GM12891 (cell line): ENCODE data around the gene STIL.
A peak's percentile ranks its signal among the peaks of the same experiment; 100 is the strongest.
"Not testable (repeated sequence)": the region's sequence is repeated elsewhere in the genome, so short reads cannot be mapped to it uniquely, and the experiment has no call there.

Source experiments
- DNase-seq: peaks from one replicate; pipeline ENCODE4 v3.0.0; 2011; ENCODE audit warnings: low spot score; ENCODE audit not compliant: insufficient read length
- FAIRE-seq: peaks from 2 replicates; lab custom pipeline; 2011; peaks lifted over from hg19 to GRCh38; lab: Jason Lieb, UNC
- PAX5 ChIP-seq: IDR thresholded peaks from 2 replicates; pipeline ENCODE4 v1.6.1; 2011; ENCODE audit warnings: low read length, moderate library complexity, mild to moderate bottlenecking; ENCODE audit not compliant: insufficient read depth, severe bottlenecking
- POLR2A ChIP-seq: IDR thresholded peaks from 2 replicates; pipeline ENCODE4 v1.6.1; 2011; ENCODE audit warnings: low read depth, low read length, control low read depth
- POLR2AphosphoS5 ChIP-seq: IDR thresholded peaks from 2 replicates; pipeline ENCODE4 v1.6.1; 2011; ENCODE audit warnings: low read depth, low read length, control low read depth
- POU2F2 ChIP-seq: IDR thresholded peaks from 2 replicates; pipeline ENCODE4 v1.6.1; 2011; ENCODE audit warnings: low read depth, mild to moderate bottlenecking, control low read depth, low read length, moderate library complexity
- SPI1 ChIP-seq: IDR thresholded peaks from 2 replicates; pipeline ENCODE4 v1.6.1; 2011; ENCODE audit warnings: low read depth, low read length, control low read depth
- TAF1 ChIP-seq: IDR thresholded peaks from 2 replicates; pipeline ENCODE4 v1.6.1; 2011; ENCODE audit warnings: low read depth, low read length, control low read depth

Gene STIL

DNA sequence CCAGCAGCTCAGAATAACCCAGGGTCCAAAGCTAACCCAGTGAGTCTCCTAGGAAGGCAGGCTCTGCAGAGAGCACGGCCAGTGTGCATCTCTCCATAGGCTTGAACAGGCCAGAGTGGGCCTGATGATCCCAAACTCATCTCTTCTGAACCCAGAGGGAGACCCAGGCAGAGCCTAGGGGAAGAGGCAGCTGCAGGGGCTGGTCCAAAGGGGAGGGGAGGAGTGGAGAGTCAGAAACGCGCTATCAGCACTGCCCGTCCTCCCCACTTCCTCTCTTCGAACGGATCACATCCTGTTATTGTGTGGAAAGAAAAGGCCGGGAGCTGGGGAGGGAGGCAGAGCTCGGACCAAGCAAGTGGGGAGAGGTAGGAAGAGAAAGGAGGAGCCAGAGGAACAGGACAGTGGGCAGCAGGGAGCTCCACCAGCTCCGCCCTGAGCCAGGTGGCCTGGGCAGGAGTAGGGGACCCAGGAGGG lies 102.1 kb downstream of the STIL start:
- DNase-seq (no peak), FAIRE-seq (no peak)
- TF ChIP-seq POLR2AphosphoS5 (no peak), POU2F2 (no peak), SPI1 (peak; percentile 48; the same call in 1 of the 2 replicates), POLR2A (no peak), TAF1 (no peak), PAX5 (no peak)

DNA sequence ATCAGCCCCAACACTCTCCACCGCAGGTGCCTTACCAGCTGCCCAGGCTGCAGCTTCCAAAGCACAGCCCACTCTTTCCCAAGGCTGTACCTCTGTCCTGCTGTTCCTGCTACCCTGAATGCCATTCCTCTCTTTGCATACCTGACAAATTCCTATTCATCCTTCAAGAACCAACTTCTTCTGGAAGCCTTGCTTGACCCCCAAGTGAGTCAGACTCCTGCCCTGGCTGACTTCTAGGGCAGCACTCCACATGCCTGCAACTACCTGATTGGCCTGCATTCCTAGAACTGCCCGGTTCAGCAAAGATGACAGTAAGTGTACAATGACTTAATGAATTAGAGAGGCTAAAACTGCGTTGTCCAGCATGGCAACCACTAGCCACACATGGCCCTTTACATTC lies 103.3 kb downstream of the STIL start:
- TF ChIP-seq POU2F2 (no peak), POLR2A (no peak), POLR2AphosphoS5 (no peak), TAF1 (no peak), SPI1 (no peak), PAX5 (no peak)
- no peak for DNase-seq
- FAIRE-seq, result no peak

DNA sequence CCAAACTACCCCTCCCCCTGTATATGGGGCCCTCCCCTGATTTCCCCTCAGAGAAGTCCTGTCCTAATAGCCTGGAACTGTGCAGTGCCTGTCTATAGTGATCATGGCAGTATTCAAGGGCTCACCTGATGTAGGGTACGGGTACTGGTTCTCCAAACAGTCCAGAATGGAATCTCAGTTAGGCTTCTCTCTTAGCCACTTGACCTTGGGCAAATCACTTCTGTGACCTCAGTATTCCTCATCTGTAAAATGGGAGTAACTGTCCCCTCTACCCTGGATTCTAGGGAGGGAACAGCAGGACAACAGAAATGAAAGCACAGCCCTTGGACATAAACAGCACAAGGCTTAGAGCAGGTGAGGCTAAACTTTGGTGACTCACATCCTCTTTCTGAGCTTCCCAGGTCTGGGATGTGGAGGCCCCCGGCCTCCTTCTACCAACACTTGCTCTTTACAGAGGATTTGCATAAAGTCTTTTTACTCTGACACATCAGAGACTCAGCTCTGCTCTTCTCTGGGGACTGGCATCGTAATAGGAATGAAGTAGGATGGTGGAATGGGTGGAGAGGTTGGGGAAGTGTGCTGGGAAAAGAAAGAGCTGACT lies 104.1 kb downstream of the STIL start:
- FAIRE-seq, result no peak
- no peak for DNase-seq
- TF ChIP-seq TAF1 (no peak), SPI1 (peak; percentile 24; the same call in 1 of the 2 replicates), POLR2AphosphoS5 (no peak)

DNA sequence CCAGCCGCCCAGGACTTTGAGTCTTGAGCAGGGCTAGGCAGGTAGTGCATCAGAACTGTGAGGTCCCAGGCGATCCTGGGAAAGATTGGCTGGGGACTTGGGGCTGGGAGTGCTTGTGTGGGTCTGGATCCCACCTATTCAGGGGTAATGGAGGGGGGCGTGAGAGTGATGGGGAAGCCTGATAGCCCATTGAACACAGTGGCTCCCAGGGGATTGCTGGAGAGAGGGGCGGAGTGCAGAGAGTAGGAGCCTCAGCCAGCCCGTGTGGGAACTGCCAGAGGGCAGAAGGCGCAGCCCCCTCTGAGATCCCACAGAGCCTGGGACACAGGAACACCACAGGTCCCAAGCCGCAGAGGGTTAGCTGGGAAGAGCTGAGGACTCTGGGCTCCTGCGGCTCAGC lies 104.9 kb downstream of the STIL start:
- DNase-seq (no peak), FAIRE-seq (no peak)
- TF ChIP-seq PAX5 (no peak), POU2F2 (no peak), POLR2A (no peak)

DNA sequence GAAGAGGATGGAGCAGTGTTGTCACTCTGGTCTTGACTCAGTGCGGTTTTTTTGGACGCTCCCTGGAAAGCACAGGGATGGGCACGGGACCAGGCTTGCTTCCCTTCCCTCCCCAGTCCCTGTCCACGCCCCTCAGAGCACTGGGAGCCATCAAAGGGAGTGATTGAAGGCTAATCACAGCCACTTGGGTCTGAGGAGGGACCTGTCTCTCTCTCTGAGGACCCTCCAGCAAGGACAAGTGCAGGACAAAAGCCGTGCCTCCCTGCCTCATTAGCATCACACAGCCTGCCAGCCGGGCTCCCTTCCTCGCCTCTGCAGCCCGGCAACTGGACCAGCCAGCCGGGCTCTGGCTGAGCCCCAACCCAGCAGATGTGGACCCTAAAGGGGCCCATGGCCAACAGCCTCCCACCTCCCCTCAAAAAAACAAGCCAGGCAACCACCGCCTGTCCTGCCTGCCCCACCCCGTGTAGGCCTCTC lies 105.5 kb downstream of the STIL start:
- TF ChIP-seq POLR2AphosphoS5 (no peak), POU2F2 (no peak), TAF1 (no peak), PAX5 (no peak)
- FAIRE-seq (no peak), DNase-seq (no peak)

DNA sequence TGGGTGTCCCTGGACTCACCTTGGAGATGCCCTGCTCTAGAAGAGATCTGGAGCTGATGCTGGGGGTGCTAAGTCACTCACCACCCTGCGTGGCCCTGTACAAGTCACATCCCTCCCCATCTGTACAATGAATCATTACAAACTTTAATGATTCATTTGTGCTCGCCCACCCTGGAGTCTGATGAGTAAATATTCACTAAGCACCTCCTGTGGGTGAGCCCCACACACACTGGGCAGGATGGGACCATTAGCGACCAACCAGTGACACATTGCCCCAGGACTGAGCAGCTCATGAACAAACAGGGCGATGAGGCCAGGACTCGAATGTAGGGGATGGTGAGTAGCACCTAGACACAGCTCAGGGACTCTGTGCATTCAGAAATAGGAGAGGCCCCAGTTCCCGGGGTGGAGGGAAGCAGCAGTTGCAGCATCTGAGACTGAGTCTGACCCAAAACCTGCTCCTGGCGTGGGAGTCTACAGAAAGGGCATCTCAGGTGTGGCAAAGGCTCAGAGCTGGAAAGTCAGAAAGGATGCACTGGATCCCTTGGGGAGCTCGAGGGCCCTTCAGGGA lies 106.1 kb downstream of the STIL start:
- FAIRE-seq (no peak), DNase-seq (no peak)
- no peak for TF ChIP-seq SPI1
- TF ChIP-seq POU2F2, result no peak
- TF ChIP-seq POLR2A, result no peak
- no peak for TF ChIP-seq PAX5
- no peak for TF ChIP-seq POLR2AphosphoS5
- no peak for TF ChIP-seq TAF1

DNA sequence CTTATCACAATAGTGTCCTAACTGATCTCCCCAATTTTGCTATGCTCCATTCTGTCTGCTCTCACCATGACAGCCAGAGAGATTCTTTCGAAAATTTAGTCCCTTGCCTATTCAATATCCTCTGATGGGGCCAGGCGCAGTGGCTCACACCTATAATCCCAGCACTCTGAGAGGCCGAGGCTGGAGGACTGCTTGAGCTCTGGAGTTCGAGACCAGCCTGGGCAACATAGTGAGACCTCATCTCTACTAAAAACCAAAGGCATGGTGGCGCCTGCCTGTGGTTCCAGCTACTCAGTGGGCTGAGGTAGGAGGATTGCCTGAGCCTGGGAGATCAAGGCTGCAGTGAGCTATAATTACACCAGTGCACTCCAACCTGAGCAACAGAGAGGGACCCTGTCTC lies 108.0 kb downstream of the STIL start:
- DNase-seq (no peak), FAIRE-seq (no peak)
- TF ChIP-seq TAF1, result no peak
- no peak for TF ChIP-seq PAX5
- TF ChIP-seq POU2F2, result no peak
- no peak for TF ChIP-seq SPI1
- no peak for TF ChIP-seq POLR2AphosphoS5

DNA sequence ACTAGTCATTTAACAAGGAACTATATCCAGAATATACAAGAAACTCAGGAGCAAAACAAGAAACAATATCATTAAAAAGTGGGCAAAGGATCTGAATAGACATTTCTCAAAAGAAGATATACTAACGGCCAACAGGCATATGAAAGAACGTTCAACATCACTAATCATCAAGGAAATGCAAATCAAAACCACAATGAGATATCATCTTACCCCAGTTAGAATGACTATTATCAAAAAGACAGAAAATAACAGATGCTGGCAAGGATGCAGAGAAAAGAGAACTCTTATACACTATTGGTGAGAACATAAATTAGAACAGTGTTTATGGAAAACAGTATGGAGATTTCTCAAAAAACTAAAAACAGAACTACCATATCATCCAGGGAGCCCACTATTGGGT lies 110.4 kb downstream of the STIL start:
- not testable (repeated sequence) for FAIRE-seq, DNase-seq

DNA sequence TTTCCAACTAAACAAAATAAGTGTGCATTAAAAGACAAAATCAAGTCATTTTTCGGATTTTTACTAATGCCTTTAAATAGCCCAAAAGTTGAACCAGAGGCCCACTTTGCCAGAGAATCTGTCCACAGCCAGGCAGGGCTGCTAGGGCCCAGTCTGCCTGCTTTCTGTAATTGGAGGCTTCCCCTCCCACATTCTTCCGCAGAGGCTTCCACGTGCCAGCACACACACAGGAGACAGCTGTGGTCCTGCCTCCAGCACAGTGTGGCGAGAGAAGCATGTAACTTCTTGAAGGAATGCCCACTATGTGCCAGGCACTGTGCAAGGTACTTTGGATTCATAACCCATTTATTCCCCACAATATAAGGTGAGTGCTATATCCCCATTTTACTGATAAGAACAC lies 112.8 kb downstream of the STIL start:
- TF ChIP-seq SPI1 (no peak), POLR2AphosphoS5 (no peak), TAF1 (no peak), PAX5 (no peak), POU2F2 (no peak), POLR2A (no peak)
- FAIRE-seq (no peak), DNase-seq (no peak)
